Neutrophil (primary cell): ENCODE results near the gene C11orf86.

ENCODE experiments used
- H3K27ac ChIP-seq: fragments of 200-600 bp; sonication (generic); 2 replicates; pipeline ENCODE4 v1.5.1; 2016; ENCODE audit warnings: mild to moderate bottlenecking, moderate library complexity
- H3K27me3 ChIP-seq: fragments of 200-600 bp; sonication (generic); 2 replicates; pipeline ENCODE4 v1.6.0; 2016; ENCODE audit warnings: mild to moderate bottlenecking
- H3K36me3 ChIP-seq: fragments of 200-600 bp; sonication (generic); 2 replicates; pipeline ENCODE4 v1.5.1; 2017
- H3K4me1 ChIP-seq, 2 experiments: fragments of 200-600 bp in 1 of 2; sonication (generic) in 1 of 2; 1 replicate in 1 of 2; 2 replicates in 1 of 2; pipeline versions ENCODE4 v1.5.1 to v1.6.1; 2013 to 2016; ENCODE audit warnings: low read depth in 1 of 2, low read length in 1 of 2, mild to moderate bottlenecking in 1 of 2, moderate library complexity in 1 of 2; ENCODE audit not compliant: control insufficient read depth in 1 of 2, insufficient read depth in 1 of 2
- H3K4me3 ChIP-seq, 2 experiments: fragments of 200-600 bp in 1 of 2; sonication (generic) in 1 of 2; 1 replicate in 1 of 2; 2 replicates in 1 of 2; pipeline ENCODE4 v1.5.1; 2013 to 2016; ENCODE audit warnings: low read depth in 1 of 2, low read length in 1 of 2, mild to moderate bottlenecking in 1 of 2, moderate library complexity in 1 of 2
- H3K9me3 ChIP-seq: fragments of 200-600 bp; sonication (generic); 2 replicates; pipeline ENCODE4 v1.5.1; 2016
- TF ChIP-seq, protein P1 (sequence below): fragments of 200-600 bp; sonication (generic); IDR thresholded peaks from 2 replicates; pipeline ENCODE4 v1.5.1; 2016; ENCODE audit warnings: antibody characterized with exemption

C11orf86 gene

DNA sequence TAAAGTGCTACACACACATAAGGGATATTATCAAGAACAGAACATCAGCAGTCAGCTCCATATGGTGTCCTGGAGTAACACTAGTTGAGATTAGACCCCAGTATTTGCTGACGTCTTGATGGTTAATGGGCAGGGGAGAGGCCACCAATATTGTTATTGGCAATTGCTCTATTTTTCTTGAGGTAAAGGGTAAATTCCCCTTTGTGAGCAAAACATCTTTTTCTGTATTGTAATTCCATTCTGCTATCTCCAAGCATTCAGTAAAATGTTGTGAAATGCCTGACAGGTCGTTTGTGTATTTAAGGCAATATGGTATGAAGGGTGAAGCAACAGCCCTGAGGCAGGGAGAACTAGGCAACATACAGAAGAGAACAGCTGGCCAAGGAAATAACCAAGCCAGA, 38.8 kb upstream of the C11orf86 start:
- Histone ChIP-seq H3K36me3 (no peaks in the 10 kb centered on the region), H3K27me3 (no peaks in the 10 kb centered on the region), H3K27ac (no peak overlapping the region), H3K4me1 (no peaks in the 10 kb centered on the region), H3K4me3 (no peak overlapping the region), H3K9me3 (no peaks in the 10 kb centered on the region)
- TF ChIP-seq, protein P1, sequence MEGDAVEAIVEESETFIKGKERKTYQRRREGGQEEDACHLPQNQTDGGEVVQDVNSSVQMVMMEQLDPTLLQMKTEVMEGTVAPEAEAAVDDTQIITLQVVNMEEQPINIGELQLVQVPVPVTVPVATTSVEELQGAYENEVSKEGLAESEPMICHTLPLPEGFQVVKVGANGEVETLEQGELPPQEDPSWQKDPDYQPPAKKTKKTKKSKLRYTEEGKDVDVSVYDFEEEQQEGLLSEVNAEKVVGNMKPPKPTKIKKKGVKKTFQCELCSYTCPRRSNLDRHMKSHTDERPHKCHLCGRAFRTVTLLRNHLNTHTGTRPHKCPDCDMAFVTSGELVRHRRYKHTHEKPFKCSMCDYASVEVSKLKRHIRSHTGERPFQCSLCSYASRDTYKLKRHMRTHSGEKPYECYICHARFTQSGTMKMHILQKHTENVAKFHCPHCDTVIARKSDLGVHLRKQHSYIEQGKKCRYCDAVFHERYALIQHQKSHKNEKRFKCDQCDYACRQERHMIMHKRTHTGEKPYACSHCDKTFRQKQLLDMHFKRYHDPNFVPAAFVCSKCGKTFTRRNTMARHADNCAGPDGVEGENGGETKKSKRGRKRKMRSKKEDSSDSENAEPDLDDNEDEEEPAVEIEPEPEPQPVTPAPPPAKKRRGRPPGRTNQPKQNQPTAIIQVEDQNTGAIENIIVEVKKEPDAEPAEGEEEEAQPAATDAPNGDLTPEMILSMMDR: no peak

DNA sequence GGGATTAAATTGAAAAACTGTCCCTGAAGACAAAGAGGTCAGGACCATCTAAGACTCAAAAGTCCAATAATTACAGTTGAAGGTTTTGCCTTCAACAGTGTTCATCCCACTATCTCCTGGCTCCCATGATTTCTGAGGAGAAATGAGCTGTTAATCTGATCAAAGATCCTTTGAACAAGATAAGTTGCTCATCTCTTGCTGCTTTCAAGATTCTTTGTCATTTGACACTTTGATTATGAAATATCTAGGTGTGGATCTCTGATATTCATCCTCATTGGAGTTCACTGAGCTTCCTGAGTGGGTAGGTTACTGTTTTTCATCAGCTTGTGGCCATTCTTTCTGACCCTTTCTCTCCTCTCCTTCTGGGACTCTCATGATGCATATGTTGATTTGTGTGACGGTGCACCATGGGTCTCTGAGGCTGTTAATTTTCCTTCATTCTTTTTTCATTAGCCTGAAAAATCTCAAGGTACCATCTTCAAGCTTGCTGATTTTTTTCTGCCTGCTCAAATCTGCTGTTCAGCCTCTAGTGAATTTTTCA, 37.8 kb upstream of the C11orf86 start:
- H3K4me1 ChIP-seq: no peaks in the 10 kb centered on the region
- no peak overlapping the region for H3K4me3 ChIP-seq
- H3K9me3 ChIP-seq: no peaks in the 10 kb centered on the region
- H3K27ac ChIP-seq: no peak overlapping the region
- H3K27me3 ChIP-seq: no peaks in the 10 kb centered on the region
- no peaks in the 10 kb centered on the region for H3K36me3 ChIP-seq
- TF ChIP-seq, protein P1: no peak

DNA sequence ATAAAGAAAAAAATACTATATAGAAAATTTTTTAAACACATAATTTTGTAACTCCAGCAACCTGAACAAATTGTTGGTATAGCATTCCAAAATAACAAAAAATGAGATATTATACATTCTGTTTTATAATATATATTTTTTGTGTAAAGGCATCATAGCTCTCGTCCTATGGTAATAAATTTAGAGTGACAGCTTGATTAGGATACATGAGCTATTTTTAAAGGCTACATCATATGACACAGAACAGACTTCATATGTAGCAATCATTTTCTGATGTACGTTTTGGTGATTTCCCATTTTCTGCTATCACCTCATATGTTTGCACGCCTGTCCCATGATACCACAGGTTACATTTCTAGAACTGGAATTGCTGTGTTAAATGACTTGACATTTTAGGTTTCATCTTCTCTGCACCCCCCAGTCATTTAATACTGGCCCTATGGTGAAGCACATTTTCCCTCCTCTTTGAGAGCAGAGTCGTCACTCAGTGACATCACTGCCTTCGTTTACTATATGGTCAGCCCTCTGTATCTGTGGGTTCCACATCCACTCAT, 36.4 kb upstream of the C11orf86 start:
- Histone ChIP-seq H3K4me1 (no peaks in the 10 kb centered on the region), H3K27me3 (no peaks in the 10 kb centered on the region), H3K27ac (no peak overlapping the region), H3K36me3 (no peaks in the 10 kb centered on the region), H3K9me3 (no peaks in the 10 kb centered on the region), H3K4me3 (no peak overlapping the region)
- TF ChIP-seq, protein P1: no peak

DNA sequence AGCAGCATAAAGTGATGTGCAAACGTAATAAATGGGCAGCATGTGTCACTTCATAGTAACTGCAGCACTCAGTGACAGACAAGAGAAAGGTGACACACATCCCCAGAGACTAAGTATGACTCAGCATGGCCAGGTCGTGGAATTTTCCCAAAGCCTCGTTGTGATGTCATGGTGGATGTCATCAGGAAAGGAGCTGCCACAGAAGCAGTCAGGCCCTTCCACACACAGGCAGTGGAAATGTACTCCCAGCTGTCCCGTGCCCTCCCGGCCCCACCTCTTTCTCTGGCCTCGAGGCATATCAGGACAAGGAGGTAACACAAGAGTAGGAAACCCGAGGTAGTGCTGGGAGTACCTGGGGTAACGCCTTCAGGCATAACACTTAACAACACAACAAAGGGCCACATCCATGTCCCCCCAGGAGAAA, 25.0 kb upstream of the C11orf86 start:
- H3K36me3 ChIP-seq: no peaks in the 10 kb centered on the region
- no peak overlapping the region for H3K4me3 ChIP-seq
- H3K27ac ChIP-seq: no peak overlapping the region
- no peaks in the 10 kb centered on the region for H3K9me3 ChIP-seq
- H3K27me3 ChIP-seq: peaks cover 3% of the 10 kb centered on the region
- H3K4me1 ChIP-seq: no peaks in the 10 kb centered on the region
- TF ChIP-seq, protein P1: no peak

DNA sequence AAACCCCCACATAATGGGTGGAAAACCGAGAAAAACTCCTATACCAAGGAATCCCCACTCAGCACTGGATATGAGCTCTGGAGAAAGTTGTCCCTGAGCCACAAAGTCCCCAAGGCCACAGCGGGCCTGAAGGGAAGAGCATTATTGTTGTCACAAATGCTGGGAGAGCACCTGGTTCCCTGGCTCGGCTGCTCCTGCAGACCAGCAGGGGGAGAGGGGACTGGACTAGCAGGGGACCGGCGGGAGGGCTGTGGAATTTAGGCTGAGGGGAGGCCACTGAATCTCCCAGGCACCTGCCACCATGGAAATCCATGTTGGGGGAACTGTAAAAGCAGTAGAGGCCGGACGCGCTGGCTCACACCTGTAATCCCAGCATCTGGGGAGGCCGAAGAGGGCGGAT, 24.0 kb upstream of the C11orf86 start:
- Histone ChIP-seq H3K4me3 (no peak overlapping the region), H3K36me3 (no peaks in the 10 kb centered on the region), H3K9me3 (no peaks in the 10 kb centered on the region), H3K27ac (no peak overlapping the region), H3K27me3 (peaks cover 13% of the 10 kb centered on the region), H3K4me1 (no peaks in the 10 kb centered on the region)
- TF ChIP-seq, protein P1: no peak
